SK-N-SH (cell line): ENCODE results near the gene TMEM256.
A peak's percentile ranks its signal among the peaks of the same experiment; 100 is the strongest.

ENCODE experiments used
- CTCF ChIP-seq: fragments of 200-600 bp; sonication (generic); IDR thresholded peaks from 2 replicates; pipeline ENCODE4 v1.6.1; 2017; ENCODE audit warnings: antibody characterized with exemption, mild to moderate bottlenecking, moderate library complexity
- GATA2 ChIP-seq: sonication (generic); formaldehyde crosslinking; IDR thresholded peaks from 2 replicates; pipeline ENCODE4 v1.5.0; 2020; ENCODE audit warnings: mild to moderate bottlenecking, missing genetic modification reagents
- IRF3 ChIP-seq: fragments of 150-350 bp; IDR thresholded peaks from 2 replicates; pipeline ENCODE4 v1.6.1; 2016; ENCODE audit warnings: mild to moderate bottlenecking, low read depth, low read length
- POLR2AphosphoS5 ChIP-seq: IDR thresholded peaks from 2 replicates; pipeline ENCODE4 v1.6.1; 2012; ENCODE audit warnings: low read depth, low read length
- RAD21 ChIP-seq: IDR thresholded peaks from 2 replicates; pipeline ENCODE4 v1.6.1; 2012; ENCODE audit warnings: mild to moderate bottlenecking, low read length
- USF2 ChIP-seq: fragments of 150-350 bp; IDR thresholded peaks from 2 replicates; pipeline ENCODE4 v1.6.1; 2017; ENCODE audit warnings: antibody characterized with exemption, low read length, low read depth, borderline replicate concordance

GRCh38 chr17:7435676-7436555 lies 32.0 kb upstream of the TMEM256 start:
- TF ChIP-seq CTCF (peak; percentile 22), POLR2AphosphoS5 (no peak), RAD21 (no peak), GATA2 (CRISPR knock-in tag) (no peak), IRF3 (no peak), USF2 (no peak)
